Midbrain (tissue), 1 donor: ENCODE data around the gene GRIK4.
"Not testable (repeated sequence)": the region's sequence is repeated elsewhere in the genome, so short reads cannot be mapped to it uniquely, and the experiment has no call there.

ENCODE experiments used
- DNase-seq: peaks from one replicate; lab custom pipeline; 2025; lab: John Stamatoyannopoulos, UW

GRIK4 gene

DNA sequence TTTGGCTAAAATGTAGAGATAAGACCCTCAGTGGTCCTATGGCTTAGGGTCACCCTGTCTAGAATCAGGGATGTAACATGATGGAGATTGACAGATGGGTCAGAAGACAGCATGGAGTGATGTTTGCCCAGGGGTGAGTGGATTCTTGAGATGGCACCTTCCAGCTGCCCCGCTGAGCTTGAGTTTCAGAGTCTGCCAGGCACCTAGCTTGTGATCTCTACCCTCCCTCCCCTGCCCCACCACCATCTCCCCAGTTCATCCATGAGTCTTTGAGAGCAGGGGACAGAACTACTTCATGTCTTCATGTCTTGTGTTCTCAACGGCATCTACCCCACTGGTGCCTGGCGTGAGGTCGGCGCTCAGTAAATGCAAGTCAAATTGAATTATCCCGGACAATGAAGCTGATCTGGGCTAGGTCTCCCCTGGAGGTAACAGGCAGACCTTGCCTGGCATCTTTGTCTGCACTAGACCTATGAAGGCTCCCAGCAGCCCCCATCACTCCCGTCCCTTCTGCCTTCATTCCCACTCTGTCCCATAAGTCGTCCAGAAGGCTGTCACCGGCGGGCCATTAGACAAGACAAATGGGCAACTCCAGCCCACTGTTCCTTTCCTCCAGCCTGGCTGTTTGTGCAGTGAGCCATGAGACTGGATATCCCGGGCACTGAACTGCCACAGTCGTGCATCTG lies 273.2 kb downstream of the GRIK4 start:
- no peak for DNase-seq

DNA sequence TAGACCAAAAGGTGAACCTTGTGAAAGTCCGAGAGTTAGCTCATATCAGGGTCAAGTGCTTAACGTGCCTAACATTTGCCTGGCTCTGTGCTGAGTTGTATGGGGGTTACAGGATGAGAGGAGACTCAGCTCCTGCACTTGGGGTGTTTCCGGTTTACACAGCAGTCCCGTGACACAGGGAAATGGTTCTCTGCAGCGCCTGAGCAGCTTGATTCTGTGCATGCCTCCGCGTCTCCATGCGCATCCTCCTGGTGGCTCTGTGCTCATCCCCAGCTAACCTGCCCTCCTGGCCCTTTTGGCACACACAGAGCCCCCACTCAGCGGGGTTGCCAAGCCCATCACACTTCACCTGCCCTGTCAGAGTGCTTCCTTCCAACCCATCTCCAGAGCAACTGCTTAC lies 274.0 kb downstream of the GRIK4 start:
- no peak for DNase-seq

DNA sequence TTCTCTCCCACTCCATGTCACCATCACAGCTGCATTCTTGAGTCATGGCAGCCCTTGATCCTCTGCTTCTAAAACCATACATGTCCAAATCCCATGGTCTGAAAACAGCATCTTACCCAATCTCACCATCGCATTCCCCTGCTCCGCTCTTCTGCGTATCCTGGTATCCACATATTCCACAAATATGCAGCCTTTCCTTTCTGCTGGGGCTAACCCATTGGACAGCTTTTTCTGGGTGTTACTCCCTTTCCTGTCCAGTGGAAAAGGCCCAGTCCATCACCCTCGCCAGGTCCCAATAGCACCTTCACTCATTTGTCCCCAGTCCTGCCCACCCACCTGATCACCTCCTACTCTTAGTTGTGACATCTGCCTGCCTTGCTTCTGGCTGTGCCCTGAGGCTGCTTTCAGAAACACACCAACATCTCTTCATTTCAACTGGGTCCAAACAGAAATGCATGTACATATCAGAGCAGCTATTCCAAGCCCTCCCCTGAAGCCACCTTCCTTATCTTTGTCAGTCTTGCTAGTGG lies 274.7 kb downstream of the GRIK4 start:
- no peak for DNase-seq

DNA sequence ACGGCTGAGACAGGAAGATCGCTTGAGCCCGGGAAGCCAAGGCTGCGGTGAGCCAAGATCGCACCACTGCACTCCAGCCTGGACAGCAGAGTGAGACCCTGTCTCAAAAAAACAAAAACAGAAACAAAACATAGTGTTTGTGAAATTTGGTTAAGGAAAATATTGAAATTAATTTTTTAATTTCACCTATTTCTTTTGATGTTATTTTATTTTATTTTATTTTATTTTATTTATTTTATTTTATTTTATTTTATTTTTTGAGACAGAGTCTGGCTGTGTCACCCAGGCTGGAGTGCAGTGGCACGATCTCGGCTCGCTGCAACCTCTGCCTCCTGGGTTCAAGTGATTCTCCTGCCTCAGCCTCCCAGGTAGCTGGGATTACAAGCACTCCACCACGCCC lies 275.7 kb downstream of the GRIK4 start:
- not testable (repeated sequence) for DNase-seq

DNA sequence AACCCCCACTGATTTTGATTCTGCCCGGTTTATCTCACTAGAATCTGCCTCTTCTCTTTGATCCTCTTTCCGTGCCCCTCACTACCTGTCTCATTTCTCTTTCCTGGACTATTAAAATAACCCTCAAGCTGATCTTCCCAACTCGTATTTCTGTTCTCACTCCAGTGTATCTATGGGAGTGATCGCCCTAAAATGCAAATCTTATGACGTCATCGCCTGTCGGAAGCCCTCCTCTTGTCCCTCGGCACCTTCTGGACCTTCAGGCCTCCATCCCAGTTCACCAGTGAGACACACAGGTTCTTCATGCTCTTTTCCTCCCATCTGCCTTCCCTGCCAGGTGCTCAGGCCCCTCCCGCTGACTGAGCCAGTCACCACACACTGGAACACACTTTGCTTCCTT lies 277.8 kb downstream of the GRIK4 start:
- DNase-seq, result no peak

DNA sequence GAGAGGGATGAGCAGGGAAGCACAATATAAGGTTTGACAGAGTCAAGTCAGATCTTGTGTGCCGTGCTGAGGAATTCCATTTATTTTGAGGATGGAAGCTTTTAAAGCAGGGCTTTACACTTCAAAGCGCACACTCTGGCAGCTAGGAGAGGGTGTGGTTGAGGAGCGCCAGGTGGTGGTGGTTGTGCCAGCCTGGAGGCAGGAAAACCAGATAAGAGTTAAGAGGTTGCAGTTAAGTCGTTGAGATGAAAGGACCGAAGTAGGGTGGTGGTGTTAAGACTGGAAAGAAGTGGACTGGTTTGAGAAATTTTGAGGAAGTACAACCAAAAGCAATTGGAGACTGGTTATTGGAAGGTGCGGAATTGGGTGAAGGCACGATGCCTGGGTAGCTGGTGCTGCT lies 280.8 kb downstream of the GRIK4 start:
- DNase-seq, result no peak

DNA sequence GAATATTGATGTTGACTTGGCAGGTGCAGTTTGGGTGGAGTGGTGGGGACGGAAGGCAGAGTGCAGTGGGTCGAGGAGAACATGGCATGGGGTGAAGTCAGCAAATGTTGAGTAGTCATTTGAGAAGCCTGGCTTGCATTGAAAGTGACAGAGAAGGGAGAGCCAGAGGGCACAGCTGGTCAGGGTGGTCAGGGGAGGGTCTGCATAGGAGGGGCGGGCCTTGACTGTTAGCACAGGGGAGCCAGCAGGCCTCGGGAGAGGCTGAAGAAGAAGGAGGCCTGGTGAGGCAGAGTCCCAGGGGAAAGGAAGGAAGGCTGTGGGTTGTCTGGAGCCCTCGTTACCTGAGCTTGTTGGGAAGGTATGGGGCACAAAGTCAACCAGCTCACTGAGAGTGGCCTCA lies 281.6 kb downstream of the GRIK4 start:
- DNase-seq, result no peak

DNA sequence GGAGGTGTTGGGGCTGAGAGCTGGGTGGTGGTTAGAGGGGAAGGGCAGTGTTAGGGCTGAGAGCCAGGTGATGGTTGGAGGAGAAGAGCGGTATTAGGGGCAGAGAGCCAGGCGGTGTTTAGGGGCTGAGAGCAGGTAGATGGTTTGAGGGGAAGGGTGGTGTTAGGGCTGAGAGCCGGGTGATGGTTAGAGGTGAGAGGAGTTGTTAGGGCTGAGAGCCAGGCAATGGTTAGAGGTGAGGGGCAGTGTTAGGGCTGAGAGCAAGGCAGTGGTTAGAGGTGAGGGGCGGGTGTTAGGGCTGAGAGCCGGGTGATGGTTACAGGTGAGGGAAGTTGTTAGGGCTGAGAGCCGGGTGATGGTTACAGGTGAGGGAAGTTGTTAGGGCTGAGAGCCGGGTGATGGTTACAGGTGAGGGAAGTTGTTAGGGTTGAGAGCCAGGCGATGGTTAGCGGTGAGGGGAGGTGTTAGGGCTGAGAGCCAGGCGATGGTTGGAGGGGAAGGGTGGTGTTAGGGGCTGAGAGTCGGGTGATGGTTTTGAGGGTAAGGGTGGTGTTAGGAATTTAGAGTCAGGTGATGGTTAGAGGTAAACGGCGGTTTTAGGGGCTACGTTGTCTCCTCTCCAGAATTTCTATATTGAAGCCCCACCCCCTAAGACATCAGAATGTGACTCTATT lies 282.4 kb downstream of the GRIK4 start:
- DNase-seq, result no peak

DNA sequence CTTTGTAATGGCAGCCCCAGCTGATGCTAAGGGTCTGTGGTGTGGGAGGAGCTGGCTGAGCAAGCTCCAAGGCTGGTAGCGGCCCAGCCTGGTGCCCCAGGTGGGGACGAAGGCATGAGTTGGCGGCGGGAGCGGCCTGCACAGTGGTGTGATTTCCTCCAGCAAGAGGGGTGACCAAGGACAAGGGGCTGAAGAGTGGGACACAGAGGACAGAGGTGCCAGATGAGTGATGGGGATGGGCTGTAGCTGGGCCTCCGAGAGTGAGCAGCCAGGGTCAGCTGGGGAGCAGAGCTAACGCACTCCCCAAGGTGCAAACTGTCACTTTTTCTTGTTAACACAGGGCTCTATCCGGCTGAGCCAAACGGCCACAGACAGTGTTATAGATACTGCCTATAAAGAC lies 283.2 kb downstream of the GRIK4 start:
- no peak for DNase-seq

DNA sequence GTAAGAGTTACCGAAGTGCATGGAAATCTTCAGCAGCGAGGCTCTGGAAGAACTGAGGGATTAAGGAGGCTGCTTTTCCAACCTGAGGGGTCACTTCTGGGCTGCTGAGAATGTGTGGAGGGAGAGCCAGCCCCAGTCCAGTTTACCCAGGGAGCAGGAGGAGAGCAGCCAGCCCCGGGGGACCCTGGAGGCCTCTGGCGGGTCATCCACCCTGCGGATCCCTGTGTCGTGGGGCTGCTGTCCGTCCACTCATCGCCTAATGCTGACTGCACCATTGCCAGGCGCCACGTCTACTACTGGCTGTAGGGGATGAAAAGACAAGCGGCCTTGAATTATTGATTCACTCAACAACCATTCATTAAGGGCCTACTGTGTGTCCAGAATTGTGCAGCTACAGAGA lies 283.6 kb downstream of the GRIK4 start:
- DNase-seq, result no peak

DNA sequence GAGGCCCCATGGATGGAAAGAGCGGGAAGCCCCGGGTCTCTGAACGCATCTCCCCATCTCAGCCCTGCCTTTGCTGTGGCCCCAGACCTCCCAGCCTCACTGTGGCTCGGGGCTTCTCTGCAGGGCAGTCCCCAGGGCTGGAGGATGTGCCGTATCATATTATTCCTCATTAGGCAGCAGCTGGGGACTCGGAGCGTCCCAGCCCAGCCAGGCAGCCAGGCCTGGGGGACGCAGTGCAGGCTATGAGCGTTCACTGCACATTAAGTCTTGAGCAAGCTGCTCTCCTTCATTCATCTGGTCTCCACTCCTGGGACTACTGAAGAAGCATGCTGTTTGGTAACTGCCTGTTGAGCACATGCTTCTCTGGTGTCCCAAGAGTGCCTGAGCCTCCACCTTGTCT lies 285.6 kb downstream of the GRIK4 start:
- DNase-seq, result no peak

DNA sequence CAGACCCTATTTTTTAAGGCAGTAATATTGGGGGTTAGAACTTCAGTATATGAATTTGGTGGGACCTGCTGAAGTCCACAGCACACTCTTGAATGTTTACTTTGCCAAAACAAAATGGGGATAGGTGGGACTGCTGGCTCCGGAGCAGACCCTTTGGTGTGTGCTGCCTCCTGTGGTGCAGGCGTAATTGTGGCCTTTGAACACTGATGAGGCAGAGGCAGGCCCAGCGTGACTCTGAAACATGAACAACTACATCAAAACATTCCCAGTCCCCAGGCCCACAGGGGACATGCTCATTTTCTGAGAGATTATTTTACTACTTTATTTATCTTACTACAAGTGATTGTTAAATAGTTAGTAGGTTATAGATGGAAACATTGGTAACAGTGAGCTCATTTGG lies 287.3 kb downstream of the GRIK4 start:
- DNase-seq, result no peak

DNA sequence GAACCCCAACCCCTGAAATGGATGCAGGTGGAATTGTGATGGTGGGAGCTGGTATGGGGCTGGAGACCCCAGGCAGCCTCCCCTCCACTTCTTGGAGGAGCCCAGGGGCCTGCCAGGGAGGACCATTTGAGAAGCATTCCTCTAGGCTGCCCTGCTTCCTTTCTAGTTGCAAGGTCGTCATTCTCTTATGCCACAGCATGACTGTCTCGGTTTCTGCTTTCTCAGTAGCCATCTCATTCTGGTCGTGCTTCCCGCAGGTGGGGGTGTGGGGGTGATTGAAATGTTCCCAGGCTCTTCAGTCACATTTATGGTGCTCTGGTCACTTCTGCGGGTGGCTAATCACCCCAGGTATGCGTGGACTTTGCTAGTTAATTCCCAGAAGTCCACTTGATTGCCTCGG lies 288.7 kb downstream of the GRIK4 start:
- DNase-seq, result no peak

DNA sequence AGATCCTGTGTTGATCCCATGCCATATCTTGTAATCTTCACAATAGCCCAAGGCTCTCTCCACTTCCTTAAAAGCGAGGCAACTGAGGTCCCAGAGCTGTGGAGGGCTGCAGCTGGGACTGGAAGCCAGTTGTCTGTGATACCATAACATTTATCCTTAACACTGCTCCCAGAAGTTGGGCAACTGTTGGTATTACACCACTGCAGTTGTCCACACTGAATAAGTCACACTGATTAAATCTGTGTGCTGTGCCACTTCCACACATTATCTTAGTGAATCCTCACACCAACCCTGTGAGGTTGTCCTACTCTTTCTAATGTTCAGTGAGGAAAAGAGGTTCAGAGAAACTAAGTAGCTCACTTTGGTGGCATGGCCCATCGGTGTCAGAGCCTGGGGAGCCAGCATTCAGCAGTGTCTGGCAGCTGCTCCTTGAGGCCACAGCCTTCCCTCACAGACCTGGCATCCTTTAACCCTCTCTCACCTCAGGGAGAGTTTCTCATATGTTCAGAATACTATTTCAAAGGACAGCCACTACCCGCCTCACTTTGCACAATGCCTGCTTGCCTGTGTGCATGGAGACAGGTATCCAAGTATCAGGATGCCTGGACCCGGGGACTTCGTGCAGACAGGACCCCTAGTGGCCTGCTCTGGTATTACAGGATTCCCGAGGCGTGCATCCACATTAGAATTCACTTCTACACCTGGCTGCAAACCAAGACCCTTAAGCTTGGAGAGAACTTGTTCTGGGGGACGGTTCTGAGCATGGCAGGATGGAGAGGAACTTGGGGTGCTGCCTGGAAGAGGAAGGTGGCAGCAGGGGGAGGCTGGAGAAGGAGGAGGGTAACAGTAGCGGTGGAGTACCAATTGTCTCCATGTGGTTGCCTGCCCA lies 290.5 kb downstream of the GRIK4 start:
- DNase-seq, result peak; percentile 67

DNA sequence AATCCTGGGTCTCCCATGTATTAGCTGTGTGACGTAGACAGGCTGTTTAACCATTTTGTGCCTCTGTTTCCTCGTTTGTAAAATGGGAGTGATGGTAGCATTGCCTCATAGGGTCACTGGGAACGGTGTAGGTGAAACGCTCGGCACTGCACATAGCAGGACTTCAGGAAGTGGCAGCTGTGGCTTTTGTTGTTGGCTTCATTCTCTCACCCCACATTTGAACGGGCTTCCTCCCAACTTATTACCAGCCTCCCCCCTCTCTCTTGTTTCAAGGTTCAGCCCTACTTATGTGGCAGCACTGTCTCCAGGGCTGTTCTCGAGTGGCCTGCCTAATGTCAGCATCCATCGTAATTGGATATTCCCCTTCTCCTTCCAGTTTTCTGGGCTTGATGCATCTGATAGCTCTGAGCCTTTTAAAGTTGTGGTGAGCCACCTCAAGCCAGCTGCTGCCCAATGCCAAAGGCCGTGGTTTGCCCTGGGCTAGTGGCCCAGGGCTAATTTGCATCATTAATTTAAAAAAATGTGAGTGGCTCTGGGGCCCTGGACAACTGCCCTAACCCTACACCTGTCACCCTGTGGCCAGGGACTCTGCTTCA lies 294.5 kb downstream of the GRIK4 start:
- DNase-seq, result no peak

DNA sequence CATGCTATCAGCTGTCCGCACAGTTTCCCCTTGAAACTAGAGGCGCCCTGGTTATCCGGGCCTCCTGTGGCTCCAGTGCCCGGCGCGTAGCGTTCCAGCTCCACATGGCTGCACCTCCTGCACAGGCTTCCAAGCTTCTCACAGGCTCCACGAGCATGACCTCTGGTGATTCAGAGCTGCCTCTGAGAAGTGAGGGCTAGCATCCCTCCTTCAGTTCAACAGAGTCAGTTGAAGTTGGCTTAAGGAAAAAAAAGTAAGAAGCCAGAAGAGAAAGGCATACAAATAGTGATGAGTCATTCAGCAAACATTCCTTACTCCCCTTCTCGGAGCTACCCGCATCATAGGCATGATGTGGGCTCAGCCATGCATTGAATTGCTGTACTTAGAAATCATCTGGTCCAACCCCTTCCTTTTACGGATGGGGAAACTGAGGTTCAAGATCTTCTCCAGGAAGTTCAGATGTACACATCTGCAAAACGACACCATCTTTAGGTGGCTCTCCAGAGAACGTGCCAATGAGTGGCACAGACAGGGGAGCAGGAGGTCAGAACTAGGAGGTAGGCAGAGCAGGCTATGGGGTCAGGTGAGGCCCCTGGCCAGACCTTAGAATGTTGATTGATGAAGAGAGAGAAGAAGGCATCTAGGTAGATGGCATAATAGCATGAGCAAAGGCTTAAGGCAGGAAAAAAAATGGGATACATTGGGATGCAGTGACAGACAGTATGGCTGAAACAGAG lies 296.0 kb downstream of the GRIK4 start:
- DNase-seq, result no peak

DNA sequence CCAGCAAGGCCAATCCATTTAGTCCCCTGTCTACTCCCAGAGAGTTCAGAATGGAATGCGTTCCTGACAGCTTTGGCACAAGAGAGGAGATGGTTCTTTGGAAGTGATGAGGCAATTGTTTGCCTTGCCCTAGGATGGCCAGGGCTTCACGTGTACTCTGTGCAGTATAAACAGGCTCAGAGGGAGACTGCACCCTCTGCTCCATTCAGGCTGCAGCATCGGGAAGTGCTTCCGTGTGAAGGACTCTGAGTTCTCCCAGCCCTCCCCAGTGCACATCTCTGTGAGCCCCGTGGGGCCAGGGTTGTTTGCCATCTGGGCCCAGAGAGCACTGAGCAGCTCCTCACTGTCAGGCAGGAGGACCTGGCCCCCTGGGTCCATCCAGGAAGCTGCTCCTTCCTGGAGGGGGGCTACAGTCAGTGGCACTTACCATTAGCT lies 297.1 kb downstream of the GRIK4 start:
- DNase-seq, result no peak

DNA sequence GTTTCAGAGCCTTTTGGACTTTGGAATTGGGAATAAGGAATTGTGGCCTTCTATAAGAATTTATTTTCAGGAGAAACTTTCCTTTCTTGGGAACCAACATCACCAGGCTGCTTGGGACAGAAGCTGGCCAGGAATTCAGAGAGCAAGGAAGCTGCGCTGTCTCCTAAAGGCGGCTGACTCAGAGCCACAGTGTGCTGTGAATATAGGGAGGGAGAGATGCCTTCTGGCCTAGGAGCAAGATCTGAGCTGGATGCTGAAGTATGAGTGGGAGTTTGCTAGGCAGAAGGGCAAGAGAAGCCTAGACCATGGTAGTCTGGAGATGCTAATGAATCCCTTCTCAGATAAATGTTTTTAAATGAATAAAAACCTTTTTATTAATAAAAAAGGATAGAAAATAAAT lies 298.7 kb downstream of the GRIK4 start:
- no peak for DNase-seq

DNA sequence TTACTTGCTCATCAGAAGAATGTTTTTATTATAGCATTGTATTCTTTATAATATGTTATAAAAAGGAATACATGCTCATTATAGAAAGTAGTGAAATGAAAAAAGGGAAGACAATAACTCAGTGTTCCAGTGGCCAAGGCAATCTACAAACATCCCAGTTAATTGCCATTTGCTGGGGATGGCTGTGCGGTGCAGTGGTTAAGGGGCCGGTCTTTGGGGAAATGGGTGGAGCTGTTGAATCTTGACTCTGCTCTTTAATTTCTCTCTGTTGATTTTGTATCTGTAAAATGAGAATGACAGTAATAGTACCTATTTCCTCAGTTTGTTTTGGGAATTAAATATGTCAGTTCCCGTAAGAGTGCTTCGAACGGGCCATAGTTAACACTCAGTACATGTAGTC lies 299.7 kb downstream of the GRIK4 start:
- no peak for DNase-seq

DNA sequence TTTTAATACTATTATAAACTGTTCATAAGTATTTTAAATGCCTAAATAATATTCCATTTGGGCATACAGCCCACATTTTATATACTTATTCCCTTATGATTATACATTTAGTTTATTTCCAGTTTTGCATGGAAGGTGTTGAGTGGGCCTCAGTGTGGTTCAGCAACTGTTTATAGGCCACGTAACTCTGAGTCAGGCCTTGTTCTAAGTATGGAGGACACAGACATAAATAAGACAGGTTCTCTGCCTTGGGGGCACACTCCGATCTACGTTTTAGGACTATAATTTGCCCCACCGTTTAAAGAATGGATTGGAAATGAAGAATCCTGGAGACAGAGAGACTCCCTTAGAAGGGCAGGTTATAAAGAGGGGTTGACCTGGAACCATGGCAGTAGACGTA lies 300.2 kb downstream of the GRIK4 start:
- DNase-seq, result no peak

DNA sequence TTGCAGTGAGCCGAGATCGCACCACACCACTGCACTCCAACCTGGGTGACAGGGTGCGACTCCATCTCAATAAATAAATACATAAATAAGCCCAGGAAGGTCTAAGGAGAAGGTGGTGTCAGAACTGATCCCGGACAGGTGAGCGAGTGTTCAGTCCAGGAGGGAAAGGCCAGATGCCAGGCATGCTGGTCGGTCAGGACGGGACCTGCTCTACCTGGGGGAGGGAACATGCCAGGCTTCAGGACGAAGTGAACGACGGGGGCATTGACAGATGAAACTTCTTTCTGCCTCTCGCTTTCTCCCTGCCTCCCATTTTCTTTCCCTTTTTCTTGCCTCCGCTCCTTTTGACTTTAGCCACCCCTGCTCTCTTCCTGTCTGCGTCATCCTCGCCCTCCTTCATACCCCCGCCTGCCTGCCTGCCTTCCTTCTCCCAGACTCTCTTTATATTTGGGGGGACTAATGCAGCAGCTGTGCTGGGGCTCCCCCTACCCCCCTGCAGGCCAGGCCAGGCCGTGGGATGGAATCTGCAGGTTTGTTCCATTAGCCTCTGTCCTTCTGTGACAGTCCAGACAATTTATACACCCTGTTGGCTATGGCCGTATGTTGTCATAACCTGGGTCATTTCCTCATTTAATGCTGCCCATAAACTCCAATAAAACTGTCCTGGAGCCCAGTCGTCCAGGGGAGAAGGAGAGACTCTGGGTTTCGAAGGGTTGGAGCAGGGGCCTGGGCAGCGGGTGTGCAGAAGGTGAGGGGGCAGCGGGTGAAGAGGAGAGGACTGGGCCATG lies 303.2 kb downstream of the GRIK4 start:
- DNase-seq, result no peak
